ENCODE measurements around the gene MAL.

Gene MAL

GRCh38 chr2:95060446-95061118, 35.1 kb downstream of the MAL start:
- no peak for DNase-seq (ENCODE audit: extremely low read depth, low read depth)
- TF ChIP-seq CTCF (IDR thresholded peaks at IDR 0.05; ENCODE audit: low read depth, low read length, missing control alignments) = no peak
- H3K4me3 ChIP-seq (replicated peaks; ENCODE audit: low read depth, low read length) = no peak overlapping the region

- H3K4me3 ChIP-seq (replicated peaks; ENCODE audit: low read depth, low read length) = no peak overlapping the region
- no peak for TF ChIP-seq CTCF (IDR thresholded peaks at IDR 0.05; ENCODE audit: low read depth, low read length, missing control alignments)
- no peak for DNase-seq (ENCODE audit: extremely low read depth, low read depth)
These were observed 35.6 kb downstream of the MAL start for GRCh38 chr2:95061119-95061512.

- DNase-seq (ENCODE audit: extremely low read depth, low read depth) = no peak
- TF ChIP-seq CTCF (IDR thresholded peaks at IDR 0.05; ENCODE audit: low read depth, low read length, missing control alignments) = no peak
- H3K4me3 ChIP-seq (replicated peaks; ENCODE audit: low read depth, low read length) = no peak overlapping the region
These were observed 36.2 kb downstream of the MAL start for GRCh38 chr2:95061601-95062183.

GRCh38 chr2:95062242-95063085, 37.0 kb downstream of the MAL start:
- H3K4me3 ChIP-seq (replicated peaks; ENCODE audit: low read depth, low read length) = no peak overlapping the region
- no peak for TF ChIP-seq CTCF (IDR thresholded peaks at IDR 0.05; ENCODE audit: low read depth, low read length, missing control alignments)
- no peak for DNase-seq (ENCODE audit: extremely low read depth, low read depth)

- TF ChIP-seq CTCF (IDR thresholded peaks at IDR 0.05; ENCODE audit: low read depth, low read length, missing control alignments) = no peak
- H3K4me3 ChIP-seq (replicated peaks; ENCODE audit: low read depth, low read length) = no peak overlapping the region
- DNase-seq (ENCODE audit: extremely low read depth, low read depth) = no peak
These were observed 37.8 kb downstream of the MAL start for GRCh38 chr2:95063086-95063958.

GRCh38 chr2:95068256-95068655, 42.7 kb downstream of the MAL start:
- H3K4me3 ChIP-seq (replicated peaks; ENCODE audit: low read depth, low read length) = no peak overlapping the region
- TF ChIP-seq CTCF (IDR thresholded peaks at IDR 0.05; ENCODE audit: low read depth, low read length, missing control alignments) = no peak
- no peak for DNase-seq (ENCODE audit: extremely low read depth, low read depth)
